GM19238 (cell line): ENCODE data around the gene RNF223.
"Not testable (repeated sequence)": the region's sequence is repeated elsewhere in the genome, so short reads cannot be mapped to it uniquely, and the experiment has no call there.

ENCODE experiments used
- DNase-seq: peaks from one replicate; pipeline ENCODE4 v3.0.0; 2011; ENCODE audit warnings: low spot score; ENCODE audit not compliant: insufficient read length

The RNF223 gene

GRCh38 chr1:1030867-1031658, 43.0 kb downstream of the RNF223 start:
- DNase-seq: not testable (repeated sequence)

- no peak for DNase-seq
Measured at GRCh38 chr1:1027791-1028190, 46.3 kb downstream of the RNF223 start.

- DNase-seq: no peak
Measured at GRCh38 chr1:1026599-1027413, 47.3 kb downstream of the RNF223 start.

DNA sequence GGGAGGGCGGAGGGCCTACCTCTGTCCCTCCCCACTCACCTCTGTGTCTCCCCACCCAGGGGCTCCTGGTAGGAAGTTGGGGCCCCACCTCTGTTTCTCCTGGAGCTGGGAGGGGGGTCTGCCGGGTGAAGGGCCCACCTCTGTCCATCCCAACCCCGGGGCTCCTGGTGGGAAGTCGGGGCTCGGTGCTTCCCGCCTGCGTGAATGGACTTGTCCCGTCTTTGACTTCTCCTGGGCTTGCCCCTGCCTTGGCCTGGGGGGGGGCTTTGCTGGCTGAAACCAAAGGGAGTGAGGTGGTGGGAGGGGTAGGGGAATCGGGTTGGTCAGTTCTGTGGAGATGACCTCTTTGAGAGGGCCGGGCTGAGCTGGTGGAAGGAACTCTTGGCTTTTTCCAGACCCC, 48.4 kb downstream of the RNF223 start:
- DNase-seq: no peak

- no peak for DNase-seq
Measured at GRCh38 chr1:1024771-1025699, 49.1 kb downstream of the RNF223 start.

DNA sequence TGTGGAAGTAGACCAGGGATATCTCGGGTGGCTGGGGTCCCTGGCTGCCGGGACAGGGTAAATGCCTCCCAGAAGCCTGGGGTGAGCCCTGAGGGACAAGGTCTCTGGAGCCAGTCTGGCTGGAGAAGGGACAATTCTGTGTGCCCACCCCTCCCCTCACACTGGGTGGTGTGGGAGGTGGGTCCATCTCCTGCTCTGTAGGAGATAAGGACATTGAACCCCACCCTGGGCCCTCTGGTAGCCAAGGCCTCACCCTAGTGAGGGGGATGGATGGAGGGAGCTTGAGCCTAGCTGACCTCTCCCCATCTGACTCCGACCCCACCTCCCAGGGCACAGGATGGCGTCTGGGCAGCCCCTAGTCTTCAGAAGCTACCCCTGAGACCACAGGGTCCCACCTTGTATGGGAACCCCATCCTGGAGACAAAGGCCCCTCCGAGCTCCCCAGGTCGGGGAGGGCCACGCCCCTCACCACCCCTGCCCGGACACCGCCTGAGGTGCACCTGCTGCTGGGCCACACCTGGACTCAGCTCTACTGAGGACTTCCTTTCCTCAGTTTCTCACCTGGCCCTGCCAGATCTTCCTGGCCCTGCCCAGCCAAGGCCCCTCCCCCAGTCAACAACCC, 49.8 kb downstream of the RNF223 start:
- DNase-seq: no peak

DNA sequence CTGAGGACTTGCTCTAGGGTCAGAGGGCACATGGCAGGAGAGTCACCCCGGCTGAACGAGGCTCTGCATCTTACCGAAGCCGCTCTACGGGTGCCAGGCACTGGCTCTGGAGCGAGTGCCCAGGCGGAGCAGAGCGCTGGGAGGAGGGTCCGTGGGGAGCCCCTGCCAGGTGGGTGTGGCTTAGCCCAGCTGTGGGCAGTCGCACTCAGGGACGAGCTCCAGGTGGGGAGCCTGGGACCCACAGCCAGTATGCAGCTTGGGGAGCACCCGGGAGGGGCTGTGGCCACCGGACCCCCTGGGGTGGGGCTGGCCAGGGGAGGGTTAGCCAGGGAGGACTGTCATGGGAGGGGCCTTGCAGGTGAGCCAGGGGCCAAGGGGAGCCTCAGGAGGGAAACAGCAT, 50.4 kb downstream of the RNF223 start:
- DNase-seq: no peak

- no peak for DNase-seq
Measured at GRCh38 chr1:1022302-1023009, 51.6 kb downstream of the RNF223 start.

DNA sequence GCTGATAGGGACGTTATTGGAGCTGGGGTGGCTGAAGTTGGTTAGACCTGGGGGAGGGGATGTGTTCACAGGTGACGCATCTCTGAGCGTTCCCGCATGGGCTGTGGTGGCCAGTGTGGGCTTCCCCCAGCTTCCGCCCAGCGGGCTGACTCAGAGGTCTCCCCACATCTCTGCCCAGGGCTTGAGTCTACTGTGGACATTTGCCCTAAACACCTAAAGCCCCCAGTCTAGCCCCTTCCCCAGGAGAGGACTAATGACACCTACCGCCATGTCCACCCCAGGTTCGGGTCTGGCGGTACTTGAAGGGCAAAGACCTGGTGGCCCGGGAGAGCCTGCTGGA, 52.2 kb downstream of the RNF223 start:
- DNase-seq: no peak

GRCh38 chr1:1021010-1021919, 52.8 kb downstream of the RNF223 start:
- no peak for DNase-seq
